Camera-type eye (tissue), 1 donor: ENCODE results near the gene NEK2. TPM values are rescaled to one million over a fixed set of nuclear protein-coding genes. Genes with fewer than 3 reads are reported as not detected.

Experiments used
- total RNA-seq: library from RNA; depleted of rRNA; stranded (reverse); fragments of >200 nt; gene quantifications from one replicate; pipeline ENCODE4 v1.2.3, GENCODE V29; 2014

Gene NEK2
- total RNA-seq: 13.8 TPM

DNA sequence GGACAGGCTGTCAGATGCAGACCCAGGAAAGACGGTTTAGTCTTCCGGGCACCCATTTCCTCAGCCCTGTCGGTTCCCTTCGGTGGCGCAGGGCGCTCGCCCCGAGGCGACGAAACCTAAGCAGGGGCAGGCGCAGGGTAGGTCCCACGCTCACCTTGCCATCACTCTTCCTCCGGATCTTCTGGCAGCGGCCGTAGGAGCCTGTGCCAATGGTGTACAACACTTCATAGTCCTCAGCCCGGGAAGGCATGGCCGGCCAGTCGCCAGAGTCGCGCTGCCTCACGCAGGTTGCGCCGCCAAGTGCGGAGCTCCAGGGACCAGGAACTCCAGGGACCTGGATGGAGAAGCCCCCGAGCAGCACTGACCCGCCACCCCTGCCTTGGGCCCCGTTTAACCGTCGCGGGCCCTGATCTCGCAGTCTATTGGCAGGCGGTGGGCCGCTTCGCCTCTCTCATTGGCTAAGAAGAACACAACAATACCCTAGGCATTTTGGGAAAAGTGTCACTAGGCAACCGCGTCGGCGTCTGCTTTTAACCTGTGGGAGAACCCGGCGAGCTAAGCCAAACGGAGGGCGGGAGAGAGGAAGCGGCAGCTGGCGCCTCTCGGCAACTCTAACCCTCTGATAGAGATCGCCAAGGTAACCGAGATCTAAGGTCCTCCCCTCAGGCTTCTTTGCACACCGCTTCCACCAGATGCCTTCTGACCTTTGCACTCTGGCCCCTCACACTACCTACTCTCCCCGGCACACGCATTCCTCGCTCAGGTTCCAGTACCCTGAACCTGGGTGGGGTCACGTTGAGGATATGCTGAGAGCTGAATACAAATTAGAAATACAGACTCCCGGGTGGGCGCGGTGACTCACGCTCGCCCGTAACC lies at the start of gene NEK2:
Gene NEK2 (minus strand): TSS at position 392 of the 876 bp plus-strand sequence. CDS start 142 bp downstream, at position 250.

Other genes starting within 250 kb of the NEK2 start
- gene RD3, start 183.5 kb downstream of the NEK2 start, total RNA-seq: 39.3 TPM
- 26.3 TPM for gene SLC30A1, start 96.5 kb downstream of the NEK2 start, total RNA-seq
- 85.2 TPM for gene LPGAT1, start 155.1 kb upstream of the NEK2 start, total RNA-seq